Ecto neural progenitor cell (in vitro differentiated cells): ENCODE results near the gene MAD1L1.

Experiments used
- DNase-seq: peaks from one replicate; pipeline ENCODE4 v3.0.0-alpha.2; 2018; ENCODE audit warnings: low spot score

MAD1L1 gene

DNA sequence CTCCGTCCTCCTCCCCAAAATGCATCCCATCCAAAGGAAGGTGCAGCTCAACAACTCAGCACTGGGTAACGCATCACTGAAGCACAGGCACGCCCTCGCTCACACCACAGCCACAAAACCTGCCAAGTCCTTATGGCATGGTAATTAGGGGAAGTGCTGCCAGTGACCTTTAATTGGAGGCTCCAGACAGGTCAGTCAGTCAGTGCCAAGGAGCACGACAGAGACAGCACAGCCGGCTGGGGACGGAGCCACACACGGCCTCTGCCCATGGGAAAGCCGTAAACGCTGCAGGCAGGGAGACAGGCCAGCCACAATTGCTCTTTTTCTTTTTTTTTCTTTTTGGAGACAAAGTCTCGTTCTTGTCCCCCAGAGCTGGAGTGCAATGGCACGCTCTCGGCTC, 146.5 kb downstream of the MAD1L1 start:
- no peak for DNase-seq

- DNase-seq = no peak
These were observed 146.9 kb downstream of the MAD1L1 start for GRCh38 chr7:2085804-2086203.

- no peak for DNase-seq
These were observed 147.8 kb downstream of the MAD1L1 start for GRCh38 chr7:2084781-2085505.

GRCh38 chr7:2084331-2084730, 148.4 kb downstream of the MAD1L1 start:
- no peak for DNase-seq

- no peak for DNase-seq
These were observed 149.4 kb downstream of the MAD1L1 start for GRCh38 chr7:2083362-2083761.

GRCh38 chr7:2082139-2082998, 150.4 kb downstream of the MAD1L1 start:
- no peak for DNase-seq

- DNase-seq = no peak
These were observed 151.1 kb downstream of the MAD1L1 start for GRCh38 chr7:2081526-2082135.

DNA sequence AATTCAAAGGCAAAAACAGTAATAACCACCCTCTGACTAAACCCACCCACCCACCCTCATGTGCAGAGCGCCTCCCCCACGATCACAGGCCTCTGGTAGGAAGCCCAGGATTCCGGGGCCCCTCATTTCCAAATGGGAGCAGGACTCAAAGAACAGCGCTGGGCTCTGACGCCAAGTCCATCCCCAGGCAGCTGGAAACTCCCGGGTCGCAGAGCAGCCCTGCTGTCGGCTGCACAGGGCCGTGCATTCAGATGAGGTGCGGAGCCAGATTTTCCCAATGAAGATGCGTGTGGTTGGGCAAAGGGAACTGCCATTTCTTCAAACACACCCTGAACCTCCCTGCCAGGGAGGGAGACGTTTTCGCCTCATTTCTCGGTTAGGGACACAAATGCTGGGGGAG, 152.3 kb downstream of the MAD1L1 start:
- no peak for DNase-seq

GRCh38 chr7:2080060-2080387, 152.7 kb downstream of the MAD1L1 start:
- no peak for DNase-seq

DNA sequence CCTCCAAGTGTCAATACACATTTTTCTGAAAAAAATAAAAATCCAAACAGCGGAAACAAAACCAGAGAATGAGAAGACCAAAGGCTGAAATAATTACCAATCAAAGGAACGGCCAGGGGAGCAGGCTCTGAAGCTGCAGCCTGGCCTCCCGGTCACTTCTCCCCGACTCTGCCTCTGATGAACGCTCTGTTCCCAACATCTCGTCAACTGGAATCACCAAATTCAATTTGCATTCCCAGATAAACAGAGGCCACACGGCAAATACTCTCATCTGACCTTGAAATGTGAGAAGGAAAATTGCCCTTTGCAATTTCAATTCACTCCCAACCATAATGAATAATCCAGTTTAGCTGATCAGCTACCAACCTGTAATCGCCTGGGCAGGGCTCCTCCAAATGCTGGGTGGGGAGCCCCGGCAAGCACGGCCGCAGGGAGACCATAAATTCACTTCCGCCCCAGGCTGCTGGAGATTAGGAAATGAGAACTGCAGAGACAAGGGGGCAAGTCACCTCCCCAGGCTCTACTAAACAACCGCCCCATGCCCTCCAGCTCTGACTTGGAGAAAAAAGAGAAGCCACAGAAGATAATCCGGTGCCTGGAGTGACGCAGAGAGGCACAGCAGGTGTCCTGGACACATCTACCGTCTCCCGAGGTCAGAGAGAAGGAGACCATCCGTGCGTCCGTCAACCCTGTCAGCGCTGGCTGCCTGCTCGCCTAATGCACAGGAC, 153.2 kb downstream of the MAD1L1 start:
- no peak for DNase-seq

GRCh38 chr7:2078899-2079298, 153.8 kb downstream of the MAD1L1 start:
- DNase-seq = no peak

GRCh38 chr7:2076649-2077064, 156.1 kb downstream of the MAD1L1 start:
- DNase-seq = no peak

- DNase-seq = no peak
These were observed 156.9 kb downstream of the MAD1L1 start for GRCh38 chr7:2075811-2076210.

DNA sequence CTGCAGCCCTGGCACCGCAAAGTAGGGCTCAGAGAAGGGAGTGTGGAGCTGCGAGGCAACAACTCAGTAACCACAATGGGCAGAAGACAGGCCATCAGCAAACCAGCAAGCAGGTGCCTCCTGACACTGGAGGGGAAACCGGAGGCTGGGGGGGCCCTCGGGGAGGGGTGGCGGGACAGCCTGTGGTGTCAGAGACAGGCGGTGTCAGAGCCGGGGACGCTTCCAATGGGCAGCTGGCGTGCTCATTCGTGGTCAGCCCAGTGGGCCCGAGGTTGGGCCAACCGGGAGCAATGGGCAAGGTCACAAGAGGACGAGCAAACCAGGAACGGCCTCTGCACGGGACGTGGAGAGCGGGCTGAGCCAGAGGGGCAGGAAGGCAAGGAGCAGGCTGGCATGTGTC, 158.1 kb downstream of the MAD1L1 start:
- DNase-seq = no peak

DNA sequence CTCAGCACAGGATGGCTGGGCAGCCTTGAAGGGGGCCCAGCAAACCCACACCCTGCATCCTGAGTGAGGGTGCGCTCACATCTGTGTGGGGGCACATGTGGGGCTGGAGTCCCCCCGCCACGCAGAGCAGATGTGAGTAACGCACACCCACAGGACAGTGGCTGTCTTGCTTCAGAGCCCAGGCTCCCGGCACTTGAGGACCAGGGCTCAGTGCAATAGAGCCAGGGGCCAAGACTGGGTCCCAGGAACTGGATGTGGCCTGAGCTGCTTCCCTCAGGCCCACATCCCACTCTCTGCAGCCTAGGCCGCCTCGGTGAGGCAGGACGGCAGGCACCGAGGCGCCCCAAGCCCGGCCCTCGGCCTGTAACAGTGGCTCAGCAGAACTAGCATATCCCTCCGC, 159.9 kb downstream of the MAD1L1 start:
- no peak for DNase-seq

DNA sequence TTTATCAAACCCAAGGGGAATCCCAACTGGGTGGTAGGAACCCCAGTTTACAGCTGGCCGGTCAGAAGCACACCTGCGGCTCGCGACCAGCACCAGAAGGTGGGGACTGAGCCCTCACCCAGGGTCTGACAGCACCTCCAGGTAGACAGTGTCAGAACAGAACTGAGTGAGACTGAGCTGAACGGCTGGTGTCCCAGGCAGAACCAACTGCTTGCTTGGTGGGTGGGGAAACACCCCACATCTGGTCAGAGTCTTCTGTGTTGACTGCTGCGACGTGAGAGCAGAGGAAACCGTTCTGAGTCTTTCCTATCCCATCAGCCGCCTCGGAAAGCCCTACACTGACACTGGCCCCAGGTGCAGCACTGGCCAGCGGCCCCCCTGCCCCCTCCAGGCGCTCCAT, 160.7 kb downstream of the MAD1L1 start:
- DNase-seq = no peak

- peak; percentile 69 for DNase-seq
These were observed 161.5 kb downstream of the MAD1L1 start for GRCh38 chr7:2071133-2071832.

- no peak for DNase-seq
These were observed 162.5 kb downstream of the MAD1L1 start for GRCh38 chr7:2070151-2070763.

DNA sequence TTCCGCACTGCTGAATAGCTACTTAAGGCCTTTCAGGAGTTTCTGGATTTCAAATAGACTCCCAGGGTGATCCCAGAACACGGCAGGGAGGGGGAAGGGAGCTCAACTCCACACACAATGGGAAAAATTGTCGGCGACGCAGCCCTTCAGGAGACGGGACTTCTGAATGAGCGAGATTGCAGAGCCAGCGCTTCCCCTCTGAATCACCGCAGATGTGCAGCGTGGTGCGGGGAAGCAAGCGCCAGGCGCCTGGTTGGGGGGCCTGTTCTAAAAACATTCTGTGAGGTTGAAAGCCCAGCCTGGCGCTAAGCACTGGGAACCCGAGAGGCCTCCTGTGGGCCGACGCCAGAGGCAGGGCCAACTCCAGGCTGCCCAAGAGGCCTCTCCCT, 163.3 kb downstream of the MAD1L1 start:
- peak; percentile 65 for DNase-seq

DNA sequence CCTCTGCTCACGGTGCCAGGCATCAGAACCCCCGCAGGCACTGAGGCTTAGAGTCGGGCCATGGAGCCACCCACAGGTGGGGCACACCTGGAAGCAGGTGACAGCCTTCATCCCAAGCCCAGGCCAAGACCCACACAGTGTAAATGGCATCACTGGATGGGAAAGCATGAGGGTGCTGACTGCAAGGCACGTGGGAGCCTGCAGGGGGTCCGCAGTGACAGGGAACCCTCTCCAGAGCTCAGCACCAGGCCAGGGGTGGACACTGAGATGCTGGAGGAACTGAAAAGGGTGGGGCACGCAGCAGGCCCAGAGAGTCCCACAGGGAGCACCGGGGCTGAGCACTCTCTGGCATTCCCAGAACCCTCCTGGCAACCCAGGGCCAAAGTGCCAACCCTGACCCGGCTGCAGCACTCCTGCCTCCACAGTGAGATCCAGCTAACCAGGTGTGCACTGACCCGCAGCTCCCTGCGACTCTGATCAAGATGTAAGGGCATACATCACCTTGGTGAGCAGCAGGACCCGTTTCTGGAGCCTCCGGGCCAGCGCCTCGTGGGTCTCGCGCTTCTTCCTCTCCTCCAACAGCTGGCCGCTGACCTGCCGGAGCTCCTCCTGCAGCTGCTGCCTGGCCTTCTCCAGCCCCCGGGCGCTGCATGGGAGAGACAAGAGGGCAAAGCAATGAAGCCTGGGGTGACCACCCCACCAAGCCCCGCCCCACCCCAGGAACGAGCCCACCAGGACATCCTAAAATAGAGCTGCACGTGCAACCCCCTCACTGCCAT, 163.9 kb downstream of the MAD1L1 start:
- DNase-seq = no peak
